ENCODE measurements around the gene PLEKHG7. TPM values are rescaled to one million over a fixed set of nuclear protein-coding genes. Genes with fewer than 3 reads are reported as not detected.

Gene PLEKHG7
- total and polyA plus RNA-seq, 10 of the 15 experiments (the other 5 are each of a cell fraction or from before 2014, with no cell fraction given): 0.16 to 1.3 (median 0.65) TPM; not detected in 1

GRCh38 chr12:92719674-92720073, 16.9 kb downstream of the PLEKHG7 start:
- FAIRE-seq: no peak
- no peak for DNase-seq (ENCODE audit: low read depth, low spot score)
- no peak overlapping the region for H3K4me3 ChIP-seq
- H2AFZ ChIP-seq (ENCODE audit: control insufficient read depth, low read depth, low read length): no peak overlapping the region
- POLR2A ChIA-PET: no interaction called here
- no peaks in the 10 kb centered on the region for H3K36me3 ChIP-seq (ENCODE audit: control insufficient read depth in 2 of 2, insufficient read depth in 2 of 2, low read length in 1 of 2)
- RAD21 ChIA-PET (ENCODE audit: unreplicated experiment): no interaction called here
- BruUV-seq (replicated peaks): no TSS peak
- no peaks in the 10 kb centered on the region for H3K4me1 ChIP-seq (ENCODE audit: control insufficient read depth, insufficient read depth, low read length)
- H3K4me2 ChIP-seq (ENCODE audit: control insufficient read depth, insufficient read depth): no peak overlapping the region
- ATAC-seq: no peak
- no peaks in the 10 kb centered on the region for H3K79me2 ChIP-seq (ENCODE audit: control insufficient read depth, insufficient read depth, low read length)
- CTCF ChIA-PET: no interaction called here
- in situ Hi-C loops (cut with MboI) (no loop called here), intact Hi-C loops (cut with micrococcal nuclease; ENCODE audit: unreplicated experiment) (no loop called here)
- WGBS (ENCODE audit: insufficient coverage, insufficient replicate concordance, low lambda C conversion rate, missing lambda C conversion rate): 60% methylated on average over 6 of the region's 6 CpGs
- TF ChIP-seq KLF5 (IDR thresholded peaks at IDR 0.05; ENCODE audit: partially characterized antibody) (no peak), SREBF2 (IDR thresholded peaks at IDR 0.05; ENCODE audit: low read length) (no peak), GATAD2B (conservative IDR thresholded peaks at IDR 0.05; ENCODE audit: low read depth) (no peak), SP1 (IDR thresholded peaks at IDR 0.05; ENCODE audit: low read depth, low read length) (no peak), PAX5 (IDR thresholded peaks at IDR 0.05; ENCODE audit: borderline replicate concordance, low read depth, low read length) (no peak), CUX1 (IDR thresholded peaks at IDR 0.05; ENCODE audit: insufficient replicate concordance, low read depth, low read length) (no peak), USF2 (IDR thresholded peaks at IDR 0.05; ENCODE audit: borderline replicate concordance, low read depth, low read length) (no peak), ZNF274 (IDR thresholded peaks at IDR 0.05; ENCODE audit: insufficient read depth, insufficient read length) (no peak)
- H3K9me3 ChIP-seq (replicated peaks; ENCODE audit: control insufficient read depth, insufficient read depth, low read length): peaks cover 2% of the 10 kb centered on the region
- H3K9ac ChIP-seq (ENCODE audit: control insufficient read depth, insufficient read depth, low read length): no peak overlapping the region
- no peaks in the 10 kb centered on the region for H4K20me1 ChIP-seq (ENCODE audit: control insufficient read depth, insufficient read depth)
- SMC1A ChIA-PET (ENCODE audit: uncharacterized antibody, unreplicated experiment): no interaction called here
- no peak overlapping the region for H3K27ac ChIP-seq (ENCODE audit: control insufficient read depth, insufficient read depth)
- no peaks in the 10 kb centered on the region for H3K27me3 ChIP-seq (replicated peaks in 1 of 2; ENCODE audit: control insufficient read depth in 2 of 2, insufficient read depth in 2 of 2, low read length in 1 of 2)
